MM.1S (cell line): ENCODE measurements around the gene XAGE5.

Experiments used
- CTCF ChIP-seq: fragments of 300-600 bp; sonication (generic); IDR thresholded peaks from 2 replicates; pipeline ENCODE4 v1.5.1; 2016; ENCODE audit warnings: antibody characterized with exemption, low read length, mixed read lengths
- EZH2 ChIP-seq: fragments of 300-600 bp; sonication (generic); optimal IDR thresholded peaks from 2 replicates; pipeline ENCODE3; 2017; ENCODE audit warnings: low read depth, mild to moderate bottlenecking, antibody characterized with exemption, low read length, mixed read lengths
- EZH2phosphoT487 ChIP-seq: fragments of 300-600 bp; sonication (generic); IDR thresholded peaks from 2 replicates; pipeline ENCODE4 v1.6.1; 2018; ENCODE audit warnings: antibody characterized with exemption, low read length

GRCh38 chrX:52865343-52865998 lies 54.4 kb downstream of the XAGE5 start:
- no peak for TF ChIP-seq CTCF
- TF ChIP-seq EZH2, result no peak
- no peak for TF ChIP-seq EZH2phosphoT487
